DMS53 treated with DMSO at 0.1 percent for 48 hours (cell line): Measurements from ENCODE around the gene NCOA6.

Experiments used
- DNase-seq: peaks from one replicate; lab custom pipeline; 2025; ENCODE audit not compliant: unreplicated experiment; lab: John Stamatoyannopoulos, UW

Gene NCOA6

GRCh38 chr20:34776177-34776576 is 49.3 kb downstream of the NCOA6 start:
- no peak for DNase-seq

- no peak for DNase-seq
These were observed 50.6 kb downstream of the NCOA6 start for GRCh38 chr20:34774886-34775285.

GRCh38 chr20:34774449-34774848 is 51.0 kb downstream of the NCOA6 start:
- no peak for DNase-seq

GRCh38 chr20:34773726-34774125 is 51.7 kb downstream of the NCOA6 start:
- no peak for DNase-seq

GRCh38 chr20:34772437-34772836 is 53.0 kb downstream of the NCOA6 start:
- DNase-seq = no peak

GRCh38 chr20:34771680-34772081 is 53.8 kb downstream of the NCOA6 start:
- DNase-seq = no peak

- DNase-seq = no peak
These were observed 57.4 kb downstream of the NCOA6 start for GRCh38 chr20:34768096-34768495.

GRCh38 chr20:34762031-34762555 is 63.4 kb downstream of the NCOA6 start:
- no peak for DNase-seq

- no peak for DNase-seq
These were observed 70.1 kb downstream of the NCOA6 start for GRCh38 chr20:34755367-34755766.

- DNase-seq = no peak
These were observed 70.8 kb downstream of the NCOA6 start for GRCh38 chr20:34754611-34755010.

GRCh38 chr20:34753706-34754461 is 71.6 kb downstream of the NCOA6 start:
- DNase-seq = no peak

GRCh38 chr20:34751453-34751852 is 74.0 kb downstream of the NCOA6 start:
- DNase-seq = no peak

GRCh38 chr20:34750484-34750883 is 75.0 kb downstream of the NCOA6 start:
- DNase-seq = no peak

GRCh38 chr20:34748709-34749108 is 76.7 kb downstream of the NCOA6 start:
- DNase-seq = no peak

- no peak for DNase-seq
These were observed 78.0 kb downstream of the NCOA6 start for GRCh38 chr20:34747479-34747878.

GRCh38 chr20:34746674-34747073 is 78.8 kb downstream of the NCOA6 start:
- no peak for DNase-seq

- no peak for DNase-seq
These were observed 80.6 kb downstream of the NCOA6 start for GRCh38 chr20:34744847-34745246.

- DNase-seq = no peak
These were observed 81.1 kb downstream of the NCOA6 start for GRCh38 chr20:34744340-34744739.

GRCh38 chr20:34743039-34743438 is 82.4 kb downstream of the NCOA6 start:
- DNase-seq = no peak

- DNase-seq = no peak
These were observed 89.2 kb downstream of the NCOA6 start for GRCh38 chr20:34736106-34736735.

- no peak for DNase-seq
These were observed 92.9 kb downstream of the NCOA6 start for GRCh38 chr20:34732523-34732922.

GRCh38 chr20:34729416-34729815 is 96.0 kb downstream of the NCOA6 start:
- no peak for DNase-seq
